ENCODE results near the gene LEF1. TPM values are rescaled to one million over a fixed set of nuclear protein-coding genes. Genes with fewer than 3 reads are reported as not detected.

LEF1 gene
- total RNA-seq, 1 donor from 2014 or later: 4.3 TPM

GRCh38 chr4:108114503-108114902, 54.2 kb downstream of the LEF1 start:
- Histone ChIP-seq H3K4me1 (no peaks in the 10 kb centered on the region), H3K36me3 (no peaks in the 10 kb centered on the region), H3K27me3 (ENCODE audit: low read depth) (no peaks in the 10 kb centered on the region), H3K4me3 (no peak overlapping the region), H3K27ac (no peak overlapping the region), H3K9me3 (no peaks in the 10 kb centered on the region)
- DNase-seq: no peak
- ATAC-seq: no peak
- no peak for TF ChIP-seq CTCF (IDR thresholded peaks at IDR 0.05)
- intact Hi-C loops (cut with DNase I): no loop called here

GRCh38 chr4:108113229-108113628, 55.5 kb downstream of the LEF1 start:
- intact Hi-C loops (cut with DNase I): no loop called here
- H3K27ac ChIP-seq: no peak overlapping the region
- no peak for DNase-seq
- no peak for TF ChIP-seq CTCF (IDR thresholded peaks at IDR 0.05)
- no peaks in the 10 kb centered on the region for H3K27me3 ChIP-seq (ENCODE audit: low read depth)
- no peak for ATAC-seq
- H3K4me1 ChIP-seq: no peaks in the 10 kb centered on the region
- no peak overlapping the region for H3K4me3 ChIP-seq
- H3K9me3 ChIP-seq: no peaks in the 10 kb centered on the region
- no peaks in the 10 kb centered on the region for H3K36me3 ChIP-seq

- H3K36me3 ChIP-seq: no peaks in the 10 kb centered on the region
- DNase-seq (no peak), ATAC-seq (no peak)
- intact Hi-C loops (cut with DNase I): no loop called here
- TF ChIP-seq CTCF (IDR thresholded peaks at IDR 0.05): no peak
- no peaks in the 10 kb centered on the region for H3K9me3 ChIP-seq
- H3K27me3 ChIP-seq (ENCODE audit: low read depth): no peaks in the 10 kb centered on the region
- H3K4me3 ChIP-seq: no peak overlapping the region
- H3K4me1 ChIP-seq: no peaks in the 10 kb centered on the region
- H3K27ac ChIP-seq: no peak overlapping the region
These were observed 57.0 kb downstream of the LEF1 start for GRCh38 chr4:108111781-108112180.

DNA sequence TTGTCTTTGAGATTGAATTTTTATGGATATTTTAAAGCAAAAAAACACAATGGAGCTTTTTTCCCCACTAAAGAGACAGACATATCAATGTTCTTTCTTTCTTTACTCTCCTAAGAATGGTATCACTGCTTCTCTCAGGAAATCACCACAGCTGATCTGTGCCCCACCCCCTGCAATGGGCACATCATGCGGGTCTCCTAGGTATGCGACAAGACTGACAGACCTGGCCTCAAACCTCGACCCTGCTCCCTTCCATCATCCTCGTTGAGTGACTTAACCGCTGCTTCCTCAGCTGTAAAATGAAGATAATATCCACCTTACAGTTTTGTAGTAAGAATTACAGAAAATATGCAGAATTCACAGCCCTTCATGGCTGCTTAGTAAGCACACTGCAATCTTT, 58.3 kb downstream of the LEF1 start:
- intact Hi-C loops (cut with DNase I): no loop called here
- Histone ChIP-seq H3K4me3 (no peak overlapping the region), H3K36me3 (no peaks in the 10 kb centered on the region), H3K27ac (no peak overlapping the region), H3K27me3 (ENCODE audit: low read depth) (no peaks in the 10 kb centered on the region), H3K4me1 (no peaks in the 10 kb centered on the region), H3K9me3 (no peaks in the 10 kb centered on the region)
- ATAC-seq (no peak), DNase-seq (no peak)
- no peak for TF ChIP-seq CTCF (IDR thresholded peaks at IDR 0.05)

DNA sequence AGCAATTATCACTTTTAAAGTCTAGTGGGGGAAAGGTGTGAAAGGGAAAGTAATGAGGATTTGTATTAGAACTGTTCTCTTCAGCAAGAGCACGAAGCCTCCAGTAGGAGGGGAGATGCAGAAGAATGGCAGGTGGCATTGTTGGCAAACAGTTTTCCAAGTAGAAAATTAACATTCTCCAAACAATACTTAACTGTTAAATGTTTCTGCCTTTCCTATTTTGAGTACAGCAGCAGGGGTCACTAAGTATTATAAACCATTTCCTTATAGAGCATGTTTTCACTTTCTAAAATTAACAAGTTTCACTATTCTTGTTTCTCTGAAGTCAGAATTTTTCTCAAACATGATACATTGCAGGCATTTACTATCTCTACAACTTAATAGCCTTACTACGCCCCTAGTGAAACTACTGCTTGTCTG, 58.7 kb downstream of the LEF1 start:
- no peak overlapping the region for H3K4me3 ChIP-seq
- no peak for TF ChIP-seq CTCF (IDR thresholded peaks at IDR 0.05)
- intact Hi-C loops (cut with DNase I): no loop called here
- DNase-seq: no peak
- no peaks in the 10 kb centered on the region for H3K27me3 ChIP-seq (ENCODE audit: low read depth)
- no peak overlapping the region for H3K27ac ChIP-seq
- no peaks in the 10 kb centered on the region for H3K9me3 ChIP-seq
- H3K36me3 ChIP-seq: no peaks in the 10 kb centered on the region
- no peaks in the 10 kb centered on the region for H3K4me1 ChIP-seq
- no peak for ATAC-seq

DNA sequence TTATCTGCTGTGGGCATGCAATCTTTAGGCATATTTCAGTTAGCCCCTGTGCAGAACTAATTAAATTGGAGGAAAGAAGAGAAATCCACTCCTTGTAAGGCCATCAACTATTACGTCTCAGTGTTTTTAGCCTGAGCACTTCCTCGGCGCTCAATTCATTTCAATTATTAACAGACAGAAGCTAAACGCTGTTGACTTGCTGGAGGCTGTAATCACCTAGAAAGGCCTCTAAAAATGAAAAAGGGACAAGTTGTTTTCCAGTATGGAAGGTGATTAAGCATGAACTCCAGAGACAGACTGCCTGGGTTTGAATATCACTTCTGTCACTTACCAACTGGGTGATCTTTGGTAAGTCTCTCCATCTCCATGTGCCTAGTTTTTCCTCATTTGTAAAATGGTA, 59.6 kb downstream of the LEF1 start:
- Histone ChIP-seq H3K36me3 (no peaks in the 10 kb centered on the region), H3K9me3 (no peaks in the 10 kb centered on the region), H3K4me1 (no peaks in the 10 kb centered on the region), H3K4me3 (no peak overlapping the region), H3K27ac (no peak overlapping the region), H3K27me3 (ENCODE audit: low read depth) (no peaks in the 10 kb centered on the region)
- intact Hi-C loops (cut with DNase I): no loop called here
- ATAC-seq (no peak), DNase-seq (no peak)
- no peak for TF ChIP-seq CTCF (IDR thresholded peaks at IDR 0.05)
